HG02588 (cell line): ENCODE results near the gene COL4A1.

ENCODE experiments used
- ATAC-seq: cut with Tn5 transposase; IDR thresholded peaks from one replicate; pipeline ENCODE4 v1.9.1; 2021; ENCODE audit warnings: mild to moderate bottlenecking, moderate library complexity; ENCODE audit not compliant: unreplicated experiment

The COL4A1 gene

DNA sequence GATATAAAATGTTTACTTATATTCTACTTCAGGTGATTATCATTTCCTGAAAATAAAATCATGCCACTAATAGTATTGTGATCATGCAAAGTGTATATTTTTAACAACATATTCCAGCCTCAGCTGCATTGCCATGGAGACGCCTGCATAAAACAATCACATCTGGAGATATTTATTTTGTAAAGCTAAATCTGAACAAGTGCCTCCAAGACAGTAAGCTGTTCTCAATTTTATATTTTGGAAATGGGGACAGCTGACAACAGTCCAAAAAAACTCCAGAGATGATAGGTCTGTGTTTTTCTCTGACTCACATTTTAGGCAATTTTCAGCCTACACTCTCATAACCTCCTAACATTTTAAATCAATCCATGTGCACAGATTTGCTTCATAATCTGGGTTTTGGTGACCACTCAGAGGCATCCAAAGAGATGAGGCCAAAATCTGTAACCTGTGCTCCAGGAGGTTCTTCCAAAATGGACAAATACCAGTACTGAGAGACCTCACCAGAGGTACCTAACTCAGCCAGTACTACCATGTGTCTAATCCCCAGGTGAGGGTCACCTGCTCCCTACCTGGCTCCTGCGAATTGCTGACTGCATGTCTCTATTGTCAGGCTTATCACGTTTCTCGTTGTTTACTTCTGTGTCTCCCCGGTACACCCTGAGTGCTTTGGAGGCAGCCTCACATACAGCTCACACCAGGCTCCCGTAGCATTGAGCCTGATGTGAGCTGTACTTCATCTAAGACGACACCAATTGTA lies 62.7 kb downstream of the COL4A1 start:
- ATAC-seq: no peak

DNA sequence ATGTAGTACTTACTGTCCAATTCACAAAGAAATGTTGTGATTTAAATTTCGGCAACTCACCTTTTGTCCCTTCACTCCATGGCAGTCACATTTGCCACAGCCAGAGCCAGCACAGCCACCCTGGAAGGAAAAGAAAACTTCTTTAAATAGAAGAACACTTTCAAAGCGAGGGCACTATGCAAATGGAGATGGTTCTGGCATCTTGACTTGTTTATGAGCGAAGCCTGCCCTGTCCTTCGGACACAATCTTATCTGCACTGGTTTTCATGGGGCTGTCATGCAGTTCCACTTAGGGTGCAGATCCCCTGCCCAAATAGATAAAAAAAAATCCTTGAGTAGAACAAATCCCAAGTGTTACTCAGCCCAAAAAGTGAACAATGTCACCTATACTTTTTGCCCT lies 64.3 kb downstream of the COL4A1 start:
- no peak for ATAC-seq

DNA sequence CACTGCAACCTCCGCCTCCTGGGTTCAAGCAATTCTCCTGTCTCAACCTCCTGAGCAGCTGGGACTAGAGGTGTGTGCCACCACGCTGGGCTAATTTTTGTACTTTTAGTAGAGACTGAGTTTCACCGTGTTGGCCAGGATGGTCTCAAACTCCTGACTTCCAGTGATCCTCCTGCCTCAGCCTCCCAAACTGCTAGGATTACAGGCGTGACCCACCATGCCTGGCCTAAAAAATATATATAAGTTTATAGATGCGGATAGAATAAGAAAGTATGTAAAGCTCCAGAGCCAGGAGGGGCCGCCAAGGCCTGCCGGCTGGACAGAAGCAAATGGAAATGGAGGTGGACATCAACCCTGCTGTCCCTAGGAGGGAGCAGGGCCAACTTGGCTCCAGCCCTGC lies 66.0 kb downstream of the COL4A1 start:
- no peak for ATAC-seq

DNA sequence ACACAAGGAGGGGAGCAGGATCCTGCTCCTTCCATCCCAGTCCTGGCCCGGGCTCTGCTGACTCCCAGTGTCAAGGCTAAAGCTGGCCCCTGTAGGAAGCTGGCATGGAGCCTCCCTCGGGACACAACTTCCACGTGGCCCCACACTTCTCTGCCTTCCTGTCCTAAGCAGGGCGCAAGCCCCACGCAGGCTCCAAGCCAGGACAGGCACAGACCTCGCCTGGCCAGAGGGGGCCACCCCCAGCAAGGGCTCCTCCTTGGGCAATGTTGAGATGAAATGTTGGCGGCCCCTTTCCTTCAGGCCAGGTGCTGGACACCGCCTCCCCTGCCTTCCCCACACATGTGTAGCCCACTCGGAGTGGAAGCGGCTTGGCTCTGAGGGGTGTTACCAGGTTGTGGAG lies 66.6 kb downstream of the COL4A1 start:
- ATAC-seq: no peak

DNA sequence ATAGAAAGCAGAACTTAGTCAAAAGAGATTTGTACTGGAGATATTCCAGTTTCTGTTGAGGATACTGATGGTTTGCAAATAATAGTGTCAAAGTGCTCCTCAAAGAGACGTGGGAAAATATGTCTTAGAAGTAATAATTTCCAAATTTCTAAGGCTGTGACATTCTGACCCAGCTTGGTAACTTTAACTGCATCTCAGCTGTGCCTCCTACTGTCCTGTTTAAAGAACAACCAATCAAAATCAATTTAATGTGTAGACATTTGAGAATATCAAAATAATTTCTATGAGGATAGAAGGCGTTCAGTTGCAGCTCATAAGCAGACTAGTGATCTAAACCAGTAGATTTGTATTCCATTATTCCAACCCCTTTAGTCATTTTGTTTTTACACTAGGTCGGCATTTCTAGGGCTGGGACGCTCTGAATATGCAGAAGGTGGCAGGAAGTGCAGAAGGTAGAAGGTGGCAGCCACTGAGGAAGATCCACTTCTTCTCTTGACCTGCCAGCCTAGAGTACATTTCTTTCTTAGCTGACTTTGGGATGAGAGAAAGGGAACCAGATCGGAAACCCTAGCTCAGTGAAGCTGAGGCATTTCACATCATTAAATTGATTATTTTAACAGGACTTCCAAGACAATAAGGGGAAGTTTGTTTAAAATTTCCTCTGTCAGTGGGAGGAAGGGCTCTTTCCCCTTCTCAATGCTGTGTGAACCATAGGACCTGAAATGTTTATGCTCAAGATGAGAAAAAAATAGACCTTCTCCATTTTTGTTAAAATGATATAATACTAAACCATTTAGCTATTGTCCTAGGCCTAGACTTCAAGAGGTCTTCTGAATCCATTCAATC lies 67.5 kb downstream of the COL4A1 start:
- ATAC-seq: no peak

DNA sequence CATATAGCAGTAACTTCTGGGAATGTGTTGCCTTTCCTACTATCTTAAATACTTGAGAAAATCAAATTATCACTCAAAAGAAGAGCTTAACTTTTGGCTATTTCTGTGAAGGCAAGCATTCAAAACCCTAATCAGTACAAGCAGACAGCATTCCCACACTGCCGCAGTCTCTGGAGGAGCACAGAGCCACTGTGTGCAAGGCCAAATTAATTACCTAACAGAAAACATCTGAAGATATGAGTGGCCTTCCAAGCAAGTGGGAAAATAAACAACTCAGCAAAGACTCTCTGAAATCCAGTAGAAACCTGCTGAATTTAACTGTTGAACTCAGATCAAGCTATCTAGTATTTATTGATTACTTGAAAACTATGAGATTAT lies 68.2 kb downstream of the COL4A1 start:
- no peak for ATAC-seq

DNA sequence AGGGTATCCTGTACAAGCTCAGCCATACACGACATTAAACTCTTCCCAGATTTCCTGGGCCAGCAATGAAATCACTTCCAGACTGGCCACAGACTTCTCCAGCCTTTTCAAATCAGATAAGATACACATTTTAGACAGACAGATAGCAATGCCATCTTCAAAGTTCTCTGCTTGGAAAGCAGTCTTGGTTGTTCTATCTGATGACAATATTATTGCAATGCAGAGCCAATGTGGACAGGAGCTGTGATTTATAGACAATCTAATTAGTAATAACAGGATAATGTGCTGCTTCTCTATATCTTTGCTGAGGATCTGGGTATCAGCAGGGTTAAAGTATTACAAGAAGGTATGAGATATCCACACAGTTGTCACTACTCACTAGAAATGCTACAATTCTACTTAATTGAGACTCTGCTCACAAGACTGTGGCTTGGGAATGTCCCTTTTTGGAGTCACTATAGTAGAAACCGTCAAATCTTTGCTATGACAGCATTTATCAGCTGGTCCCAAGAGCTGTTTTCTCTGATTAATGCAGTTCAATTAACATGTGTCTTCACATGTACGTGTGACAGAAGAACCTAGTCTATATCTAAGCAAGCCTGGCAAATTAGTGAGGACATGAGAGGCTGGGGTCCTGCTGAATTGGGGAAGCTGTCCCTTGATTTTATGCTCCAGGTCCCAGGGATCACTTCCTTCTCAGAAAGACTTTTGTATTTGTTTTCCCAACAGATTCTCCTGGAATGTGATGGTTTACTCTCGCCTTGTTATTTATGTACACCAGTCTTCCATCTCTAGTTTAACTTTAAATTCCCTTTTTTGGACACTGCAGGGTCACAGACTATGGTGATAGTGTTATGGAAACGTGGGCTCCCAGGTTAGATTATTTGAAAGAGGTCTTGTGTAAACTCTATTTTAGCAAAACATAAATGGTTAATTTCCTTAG lies 68.8 kb downstream of the COL4A1 start:
- ATAC-seq: no peak

DNA sequence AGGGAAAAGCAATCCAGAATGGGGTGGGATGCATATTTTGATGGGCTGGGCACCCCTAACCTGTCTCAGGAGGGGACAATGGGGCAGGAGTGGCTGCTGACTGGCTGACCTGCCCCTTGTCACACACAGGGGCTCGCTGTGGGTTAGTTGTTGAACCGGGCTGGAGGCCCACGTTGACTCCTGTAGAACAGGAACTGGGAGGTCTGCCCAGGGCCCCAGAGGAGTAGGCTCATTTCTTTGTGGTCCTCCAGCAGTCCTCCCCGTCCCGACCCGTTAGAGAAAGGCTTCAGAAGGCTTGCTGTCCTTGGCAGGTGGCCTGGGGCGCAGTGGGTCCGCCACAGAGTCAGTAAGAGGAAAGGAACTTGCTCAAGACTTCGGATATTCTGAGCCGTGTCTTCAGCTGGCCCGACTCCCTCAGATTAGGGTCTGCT lies 70.1 kb downstream of the COL4A1 start:
- ATAC-seq: no peak

DNA sequence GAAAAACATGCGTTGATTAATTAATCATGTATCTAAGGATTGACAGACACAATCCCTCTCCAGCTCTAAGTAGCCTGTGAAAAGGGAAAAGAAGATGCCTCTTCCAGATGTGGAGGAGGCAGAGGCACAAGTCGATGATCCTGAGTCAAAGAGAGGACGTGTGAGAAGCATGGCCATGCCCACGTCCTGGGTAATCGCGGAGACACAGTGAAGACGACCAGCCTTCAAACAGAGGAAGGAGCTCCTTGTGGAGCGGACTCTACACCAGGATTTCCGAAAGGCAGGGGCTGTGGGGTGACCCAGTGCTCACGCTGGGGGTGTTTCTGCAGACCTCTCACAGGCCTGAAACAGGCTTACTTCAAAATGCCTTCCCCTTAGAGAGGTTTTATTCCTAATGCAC lies 70.5 kb downstream of the COL4A1 start:
- ATAC-seq: no peak

DNA sequence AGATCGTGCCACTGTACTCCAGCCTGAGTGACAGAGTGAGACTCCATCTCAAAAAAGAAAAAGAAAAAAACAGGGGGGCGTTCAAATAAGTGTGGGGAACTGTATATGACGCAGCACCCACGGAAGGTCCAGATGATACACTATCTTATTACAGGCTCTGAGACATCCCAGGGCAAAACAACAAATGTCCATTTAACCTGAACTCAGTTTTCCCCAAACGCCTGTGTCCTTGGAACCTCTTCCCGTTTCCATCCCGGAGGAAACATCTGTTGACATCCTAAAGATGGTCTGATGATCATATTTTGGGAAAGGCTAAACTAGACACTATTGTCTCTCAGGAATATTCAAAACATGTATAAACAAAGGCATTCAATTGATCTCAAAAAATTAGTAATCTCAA lies 72.4 kb downstream of the COL4A1 start:
- no peak for ATAC-seq

DNA sequence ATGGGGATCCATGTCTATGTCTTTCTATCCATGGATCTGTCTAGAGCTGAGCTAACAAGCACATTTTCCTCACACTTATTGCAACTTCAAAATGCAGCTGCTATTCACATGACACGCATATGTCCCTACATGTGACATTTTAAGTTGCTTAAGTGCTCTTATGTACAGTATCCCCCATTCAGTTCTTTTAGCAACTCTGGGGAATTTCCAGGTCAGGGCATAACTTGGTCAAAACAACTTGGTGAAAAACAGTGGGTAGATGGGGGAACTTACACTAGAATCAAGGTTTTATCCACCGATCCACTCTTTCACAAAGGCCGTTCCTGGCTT lies 73.0 kb downstream of the COL4A1 start:
- no peak for ATAC-seq

DNA sequence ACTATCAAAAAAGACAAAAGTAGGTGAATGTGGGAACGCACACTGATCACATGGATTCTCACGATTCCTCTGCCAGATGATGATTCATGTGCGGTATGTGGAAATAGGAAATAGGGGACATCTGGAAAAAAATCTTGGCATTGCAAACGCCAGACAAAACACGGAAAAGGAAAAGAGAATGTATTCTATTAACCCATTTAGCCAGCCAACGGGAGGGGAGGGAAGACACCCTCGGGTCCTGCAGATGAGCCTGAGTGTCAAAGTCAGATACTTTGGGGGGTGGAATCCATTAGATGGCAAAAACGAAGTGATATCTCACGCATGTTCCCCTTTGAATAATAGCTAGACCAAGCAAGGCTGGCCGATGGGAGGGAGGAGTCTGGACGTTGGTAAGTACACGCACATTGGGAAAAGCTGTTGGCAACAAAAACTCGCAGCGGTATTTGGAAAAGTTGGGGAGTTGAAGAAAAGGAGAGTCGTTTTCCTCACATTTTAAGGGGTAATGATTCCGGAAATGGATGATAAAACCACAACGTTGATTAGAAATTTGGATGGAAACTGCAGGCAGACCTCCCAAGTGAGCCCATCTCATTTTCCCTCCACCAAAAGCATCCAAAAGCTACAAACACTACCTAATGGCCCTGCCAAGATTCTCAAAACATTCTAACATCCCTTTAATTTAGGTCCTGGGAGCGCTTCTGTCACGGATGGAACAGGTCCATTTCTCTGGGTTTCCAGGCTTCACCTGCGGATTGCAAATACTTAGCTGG lies 73.6 kb downstream of the COL4A1 start:
- ATAC-seq: no peak

DNA sequence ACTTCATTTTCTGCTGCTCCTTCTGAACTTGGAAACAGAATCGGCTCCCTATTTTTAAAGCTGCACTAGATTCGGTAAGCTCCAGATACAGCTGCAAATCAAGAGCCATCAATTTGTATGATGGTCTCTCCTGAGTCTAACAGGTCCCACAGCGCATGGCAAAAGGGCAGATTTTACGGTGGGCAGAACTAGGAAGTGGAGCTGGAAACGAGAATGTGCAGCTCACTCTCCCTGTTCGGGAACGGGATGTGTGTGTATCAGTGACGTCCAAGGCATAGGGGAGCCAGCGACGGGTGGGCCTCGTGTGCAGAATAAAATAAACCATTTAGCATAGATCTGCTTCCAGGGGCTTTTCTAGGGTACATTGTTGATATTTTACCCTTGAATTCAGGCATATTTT lies 74.2 kb downstream of the COL4A1 start:
- no peak for ATAC-seq

DNA sequence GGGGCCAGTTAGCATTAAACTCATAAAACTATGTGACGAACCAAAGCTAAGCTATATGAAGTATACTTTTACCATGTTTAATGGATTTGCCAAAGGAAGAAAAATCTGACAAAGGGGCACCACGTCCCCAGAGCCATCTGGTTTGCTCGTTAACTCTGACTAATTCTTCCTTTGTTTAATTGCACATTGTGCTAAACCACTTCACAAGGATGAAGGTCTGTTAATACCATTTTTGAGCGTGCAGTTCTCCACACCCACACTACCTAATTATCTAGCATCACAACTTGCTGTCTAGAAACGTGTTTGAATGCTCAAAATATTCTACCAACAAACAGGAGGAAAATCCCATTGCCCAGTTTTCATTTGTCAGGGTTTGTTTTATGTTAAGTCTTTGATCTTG lies 74.8 kb downstream of the COL4A1 start:
- ATAC-seq: no peak

DNA sequence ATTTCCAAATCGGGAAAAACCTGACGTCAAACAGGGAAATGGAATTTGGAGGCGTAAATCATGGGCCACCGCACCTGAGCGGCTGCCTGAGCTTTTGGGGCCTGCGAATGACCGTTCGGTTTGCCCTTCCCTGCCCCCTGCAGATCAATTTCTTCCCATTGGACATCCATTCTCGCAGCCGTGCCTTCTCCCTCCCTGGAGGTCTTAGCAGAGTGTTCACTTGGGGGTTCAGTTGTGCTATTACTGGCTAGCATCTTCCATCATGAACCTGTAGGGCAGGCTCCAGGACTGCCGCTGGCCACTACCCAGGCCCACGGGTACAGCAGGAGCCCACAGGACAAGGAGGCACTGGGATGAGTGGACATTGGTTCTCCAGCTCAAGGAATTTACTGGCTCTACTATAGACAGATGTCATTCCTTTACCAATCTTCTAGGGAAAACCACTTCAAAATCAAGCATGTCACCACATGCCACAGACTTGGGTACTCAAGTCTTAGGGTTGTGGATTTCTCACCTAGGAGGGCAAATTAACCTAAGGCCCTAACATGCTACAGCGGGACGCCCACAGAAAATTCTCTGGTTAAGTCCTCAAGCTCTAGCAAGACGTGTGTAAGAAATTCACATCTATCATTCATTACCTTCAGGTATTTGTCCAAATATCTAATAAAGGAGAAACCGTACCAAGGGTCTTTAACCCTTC lies 75.5 kb downstream of the COL4A1 start:
- no peak for ATAC-seq

DNA sequence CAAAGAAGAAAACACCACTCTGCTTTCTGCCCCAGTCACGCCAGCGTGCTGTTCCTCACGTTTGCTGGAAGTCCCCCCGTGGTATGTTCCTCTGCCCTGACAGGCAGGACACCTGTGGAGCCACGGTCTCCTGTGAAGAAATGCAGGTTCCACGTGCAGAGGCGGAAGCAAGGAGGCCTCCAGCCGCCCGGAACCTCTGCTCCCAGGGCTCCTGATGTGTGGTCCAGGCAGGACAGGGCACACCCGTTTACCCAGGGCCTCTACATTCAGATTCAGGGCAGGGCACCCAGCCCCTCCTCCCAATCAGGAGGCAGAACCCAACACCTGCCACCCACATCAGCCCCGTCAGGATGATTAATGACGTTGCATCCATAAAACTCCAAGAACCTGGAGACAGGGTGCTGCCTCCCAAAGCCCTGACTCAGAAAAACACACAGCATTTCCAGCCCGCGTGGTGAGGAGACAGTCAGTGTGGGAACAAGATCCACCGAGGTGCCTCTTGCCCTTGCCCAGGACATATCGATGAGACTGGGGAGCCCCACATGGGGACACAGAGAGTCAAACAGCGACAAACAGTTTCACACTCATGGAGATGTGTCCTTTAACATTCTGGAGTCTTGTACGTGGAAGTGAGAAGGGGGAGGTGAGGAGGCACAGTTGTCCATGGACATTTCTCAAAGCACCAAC lies 76.2 kb downstream of the COL4A1 start:
- ATAC-seq: no peak

DNA sequence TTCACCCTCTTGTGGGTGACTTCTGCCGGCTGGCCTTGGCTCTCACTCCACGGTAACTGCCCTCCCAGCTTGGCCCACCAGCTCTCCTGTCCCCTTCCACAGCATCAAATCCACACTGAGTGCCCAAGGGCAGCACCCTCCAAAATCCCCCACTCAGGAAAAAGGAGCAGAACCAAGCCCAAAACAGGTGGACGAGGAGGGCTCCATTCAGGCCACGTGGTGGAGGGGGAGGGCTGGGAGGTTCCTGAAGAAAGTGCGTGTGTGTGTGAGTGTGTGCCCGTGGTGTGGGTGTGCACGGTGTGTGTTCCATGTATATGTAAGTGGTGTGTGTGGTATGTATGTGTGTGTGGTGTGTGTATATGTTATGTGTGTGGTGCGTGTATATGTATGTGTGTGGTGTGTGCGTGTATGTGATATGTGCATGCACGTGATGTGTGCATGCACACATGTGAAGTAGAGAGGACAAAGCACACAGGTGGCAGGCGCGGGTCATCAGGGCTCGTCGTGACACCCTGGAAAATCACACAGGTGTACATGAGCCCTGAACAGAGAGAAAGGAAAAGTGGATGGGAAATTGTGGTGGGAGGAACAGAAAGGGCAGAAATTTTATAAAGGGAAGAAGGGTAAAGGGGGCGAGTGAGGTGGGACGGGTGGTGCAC lies 76.9 kb downstream of the COL4A1 start:
- no peak for ATAC-seq

DNA sequence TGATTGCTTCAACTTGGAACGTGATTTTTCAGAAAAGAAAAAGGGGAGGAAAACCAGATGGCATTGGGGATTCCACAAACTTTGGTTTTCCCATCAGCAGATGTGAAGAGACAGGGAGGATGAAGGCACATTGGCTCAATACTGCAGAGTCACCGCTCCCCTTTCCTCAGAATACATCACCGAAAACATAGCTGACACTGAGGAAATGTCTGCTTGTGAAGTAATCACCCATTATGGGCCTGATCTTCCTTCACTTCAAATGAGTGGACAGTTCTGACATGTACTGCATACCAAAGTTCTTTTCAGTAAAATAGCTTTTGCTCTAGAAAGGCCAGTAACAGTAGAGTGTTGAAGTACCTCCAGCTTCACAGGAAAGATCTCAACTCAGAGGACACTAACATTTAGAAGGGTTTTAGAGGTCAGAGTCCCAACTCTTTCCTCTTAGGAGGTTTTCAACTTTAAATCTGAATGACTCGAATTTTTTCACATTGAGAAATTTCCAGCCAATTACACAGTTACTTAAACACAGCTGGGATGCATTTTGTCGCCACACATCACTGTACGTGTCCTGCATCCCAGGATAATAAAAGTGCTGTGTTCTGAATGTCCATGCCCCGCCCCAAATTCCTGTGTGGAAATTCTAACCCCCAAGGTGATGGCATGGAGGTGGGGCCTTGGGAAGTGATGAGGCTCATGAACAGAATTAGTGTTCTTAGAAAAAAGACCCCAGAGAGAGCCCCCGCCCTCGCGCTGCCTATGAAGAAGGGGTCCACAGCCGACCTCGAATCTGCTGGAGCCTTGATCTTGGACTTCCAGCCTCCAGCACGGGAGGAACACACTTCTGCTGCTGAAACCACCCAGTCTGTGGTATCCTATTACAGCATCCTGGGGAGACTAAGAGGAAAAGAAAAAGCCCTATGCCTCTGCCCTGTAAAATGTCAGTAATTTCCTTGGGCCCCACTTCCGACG lies 77.7 kb downstream of the COL4A1 start:
- ATAC-seq: no peak
